Skin of body (tissue), 2 donors: ENCODE data around the gene OPCML. TPM values are rescaled to one million over a fixed set of nuclear protein-coding genes. Genes with fewer than 3 reads are reported as not detected.

ENCODE experiments used
- DNase-seq: peaks from one replicate; lab custom pipeline; 2025; lab: John Stamatoyannopoulos, UW
- total RNA-seq: library from RNA; depleted of rRNA; stranded (reverse); fragments of >200 nt; gene quantifications from one replicate; pipeline ENCODE4 v1.2.3, GENCODE V29; 2014

The OPCML gene
- total RNA-seq, 1 donor from 2014 or later = 0.49 TPM

GRCh38 chr11:133413703-133414102, 118.6 kb downstream of the OPCML start:
- DNase-seq = no peak

- no peak for DNase-seq
These were observed 122.5 kb downstream of the OPCML start for GRCh38 chr11:133409799-133410198.

DNA sequence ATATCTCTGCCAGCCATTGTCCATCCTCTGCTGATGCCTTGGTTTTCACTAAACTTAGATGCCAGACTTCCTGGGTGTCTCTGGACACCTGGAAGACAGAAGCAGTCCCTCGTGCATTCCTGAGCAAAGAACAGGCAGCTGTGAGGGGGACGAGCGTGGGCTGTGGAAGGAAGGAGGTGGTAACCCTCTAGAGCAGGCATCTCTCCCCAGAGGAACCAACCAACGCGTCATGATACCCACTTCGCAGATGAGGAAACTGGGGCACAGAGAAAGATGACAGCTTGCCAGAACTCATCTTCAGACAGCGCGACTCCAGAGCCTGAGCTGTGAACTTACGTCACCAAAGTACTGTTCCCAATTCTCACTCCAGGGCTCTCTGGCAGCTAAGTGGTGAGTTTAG, 123.4 kb downstream of the OPCML start:
- DNase-seq = no peak

GRCh38 chr11:133408402-133408801, 123.9 kb downstream of the OPCML start:
- no peak for DNase-seq

- DNase-seq = no peak
These were observed 125.8 kb downstream of the OPCML start for GRCh38 chr11:133406489-133406888.

DNA sequence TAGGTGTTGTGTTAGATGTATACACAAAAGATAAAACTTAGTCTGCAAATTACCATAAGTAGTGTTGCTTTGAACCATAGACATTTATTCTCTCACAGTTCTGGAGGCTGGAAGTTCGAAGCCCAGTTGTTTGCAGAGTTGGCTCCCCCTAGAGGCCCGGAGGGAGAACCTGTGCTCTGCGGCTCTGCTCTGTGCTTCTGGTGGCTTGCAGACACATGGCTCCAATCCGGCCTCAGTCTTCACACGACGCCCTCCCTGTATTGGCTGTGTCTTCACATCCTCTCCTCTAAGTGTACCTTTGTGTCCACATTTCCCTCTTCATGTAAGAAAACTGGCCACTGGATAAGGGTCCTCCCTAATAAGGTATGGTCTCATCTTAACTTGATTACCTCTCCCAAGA, 128.4 kb downstream of the OPCML start:
- no peak for DNase-seq

GRCh38 chr11:133402551-133402950, 129.8 kb downstream of the OPCML start:
- no peak for DNase-seq

DNA sequence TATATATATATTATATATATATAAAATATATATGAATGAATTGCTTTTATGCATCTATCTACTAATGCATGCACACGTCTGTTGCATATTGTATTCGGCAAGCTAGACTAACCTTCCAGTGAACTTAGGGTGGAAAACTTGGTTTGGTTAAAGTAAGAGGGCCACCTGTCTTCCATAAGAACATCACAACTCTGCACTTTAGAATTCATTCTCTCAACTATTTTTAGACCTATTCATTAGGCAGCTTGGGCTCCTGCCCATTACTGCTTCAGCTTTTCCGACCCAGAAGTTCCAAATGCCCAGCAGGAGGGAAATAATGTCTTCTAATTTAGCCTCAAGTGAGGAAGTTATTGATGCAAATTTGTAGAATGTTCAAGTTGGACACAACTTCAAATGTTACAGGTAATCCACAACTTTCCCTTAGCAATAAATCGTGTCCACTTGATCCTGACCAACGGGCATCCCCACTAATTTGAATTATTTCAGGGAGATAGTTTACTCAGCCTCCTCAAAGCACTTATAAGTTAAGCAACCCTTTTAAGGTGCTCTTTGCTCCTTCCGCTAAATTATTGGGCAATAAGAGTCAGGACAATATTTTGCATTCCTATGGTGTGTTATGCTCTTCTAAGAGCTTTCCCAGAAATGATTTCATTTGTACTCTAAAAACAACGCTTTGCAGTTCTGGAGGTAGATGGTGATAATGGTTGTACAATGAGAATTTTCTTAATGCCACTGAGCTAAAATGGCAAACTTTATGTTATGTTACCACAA, 132.3 kb downstream of the OPCML start:
- DNase-seq = no peak

DNA sequence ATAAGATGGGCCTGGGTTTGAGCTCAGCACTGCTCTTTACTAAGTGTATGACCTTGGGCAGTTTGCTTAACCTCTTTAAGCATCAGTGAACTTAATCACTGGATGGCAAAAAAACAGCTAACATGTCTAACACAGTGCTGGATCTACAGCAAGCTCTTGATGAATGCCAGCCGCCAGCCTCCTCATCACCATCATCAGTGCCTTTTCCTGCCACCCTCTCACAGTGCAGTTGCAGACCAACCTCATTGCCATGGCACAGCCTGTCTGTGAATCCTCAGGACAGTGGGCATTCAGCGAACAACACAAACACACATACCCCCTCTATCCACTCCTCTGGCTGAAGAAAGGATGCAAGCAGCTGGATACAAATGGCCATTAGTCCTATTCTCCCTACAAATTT, 133.0 kb downstream of the OPCML start:
- no peak for DNase-seq

GRCh38 chr11:133390803-133391202, 141.5 kb downstream of the OPCML start:
- DNase-seq = no peak

GRCh38 chr11:133388975-133389568, 143.2 kb downstream of the OPCML start:
- DNase-seq = no peak

GRCh38 chr11:133388260-133388659, 144.0 kb downstream of the OPCML start:
- no peak for DNase-seq

- DNase-seq = no peak
These were observed 145.4 kb downstream of the OPCML start for GRCh38 chr11:133386852-133387251.

GRCh38 chr11:133386262-133386661, 146.0 kb downstream of the OPCML start:
- DNase-seq = no peak

GRCh38 chr11:133385781-133386180, 146.5 kb downstream of the OPCML start:
- peak; percentile 48 for DNase-seq

DNA sequence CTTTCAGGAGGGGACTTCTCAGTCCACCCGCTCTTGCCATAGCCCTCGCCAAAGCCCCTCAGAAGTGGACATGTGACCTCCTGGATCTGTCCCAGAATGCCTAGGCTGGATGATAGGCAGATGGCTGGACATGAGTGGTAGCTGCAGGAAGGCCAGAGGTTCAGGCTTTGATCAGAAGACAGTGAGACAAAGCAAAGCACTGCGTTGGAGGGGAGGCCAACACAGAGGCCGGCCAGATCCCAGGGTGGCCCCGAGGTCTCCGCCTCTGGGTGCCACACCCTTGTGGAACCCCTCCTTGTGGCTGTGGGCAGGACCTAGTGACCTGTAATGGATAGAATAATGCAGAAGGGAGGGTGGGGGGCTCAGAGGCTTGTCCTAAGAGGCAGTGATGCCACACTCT, 147.6 kb downstream of the OPCML start:
- no peak for DNase-seq

GRCh38 chr11:133383689-133384088, 148.6 kb downstream of the OPCML start:
- no peak for DNase-seq

GRCh38 chr11:133383201-133383600, 149.1 kb downstream of the OPCML start:
- DNase-seq = no peak

- DNase-seq = no peak
These were observed 150.0 kb downstream of the OPCML start for GRCh38 chr11:133382131-133382812.

DNA sequence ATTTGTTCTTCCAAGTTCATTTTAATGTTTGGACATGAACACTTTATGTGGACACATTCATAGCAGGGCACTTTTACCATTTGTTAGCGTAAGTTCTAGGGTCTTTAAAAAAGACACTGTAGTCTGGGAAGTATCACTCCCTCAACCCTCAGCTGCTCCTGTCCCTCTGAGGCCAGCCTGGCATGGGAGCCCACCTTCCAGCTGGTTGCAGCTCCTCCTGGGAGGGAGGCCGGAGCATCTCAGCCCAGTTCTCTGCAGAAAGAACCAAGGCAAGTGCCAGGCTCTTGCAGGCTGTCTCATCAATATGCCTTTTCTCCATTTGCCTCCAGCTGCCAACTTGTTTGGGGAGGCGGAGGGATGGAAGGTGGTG, 150.6 kb downstream of the OPCML start:
- DNase-seq = no peak

DNA sequence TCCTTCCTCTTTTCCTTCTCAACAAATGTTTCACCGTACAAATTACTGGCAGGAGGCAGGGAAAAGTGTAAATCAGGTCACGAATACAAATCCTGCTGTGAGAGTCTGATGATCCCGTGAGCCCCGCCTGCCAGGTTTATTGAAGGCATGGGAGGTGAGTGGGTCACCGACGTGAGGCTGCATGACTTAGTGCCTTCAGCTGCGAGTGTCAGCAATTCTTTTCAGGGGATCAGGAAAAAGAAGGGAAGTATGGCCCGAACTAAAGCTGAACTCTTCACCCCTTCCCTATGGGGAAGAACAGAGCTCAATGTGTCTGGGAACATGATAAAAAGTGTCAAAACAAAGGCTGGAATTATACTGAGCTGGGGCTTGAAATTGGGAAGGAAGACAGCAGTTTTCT, 166.2 kb downstream of the OPCML start:
- DNase-seq = no peak

DNA sequence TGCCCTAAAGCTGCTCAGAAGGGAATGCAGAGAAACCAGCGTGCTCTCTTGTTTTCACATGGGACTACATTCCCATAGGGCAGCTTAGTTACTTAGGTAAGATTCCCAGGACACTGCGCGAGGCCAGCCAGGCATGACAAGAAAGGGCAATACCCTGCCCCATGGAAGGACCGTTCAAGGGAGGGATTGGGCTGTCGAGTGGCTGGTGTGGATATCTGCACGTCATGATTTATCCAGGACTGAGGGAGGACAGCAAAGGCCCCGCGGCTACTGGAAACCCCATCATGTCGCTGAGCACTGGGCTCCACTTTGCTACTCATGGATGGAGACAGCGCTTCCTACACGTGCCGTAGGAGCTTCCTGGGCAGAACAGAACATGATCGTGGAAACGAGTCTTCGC, 169.4 kb downstream of the OPCML start:
- DNase-seq = no peak

GRCh38 chr11:133362156-133362555, 170.1 kb downstream of the OPCML start:
- DNase-seq = no peak
